Neural cell (in vitro differentiated cells): Measurements from ENCODE around the gene ARMC9. TPM values are rescaled to one million over a fixed set of nuclear protein-coding genes. Genes with fewer than 3 reads are reported as not detected.

Source experiments
- H2AFZ ChIP-seq: fragments of 200-600, 300-800 bp; sonication (generic), shearing (Covaris generic); 2 replicates; pipeline ENCODE4 v1.6.0; 2014; ENCODE audit warnings: low read depth, mild to moderate bottlenecking, antibody characterized with exemption, low read length, moderate library complexity
- H3F3A ChIP-seq: fragments of 200-600 bp; shearing (Covaris generic); 2 replicates; pipeline ENCODE4 v1.6.1; 2016; ENCODE audit warnings: mild to moderate bottlenecking, moderate library complexity, mixed read lengths, antibody characterized with exemption, low read length; ENCODE audit not compliant: insufficient read depth, poor library complexity, severe bottlenecking
- H3K27ac ChIP-seq: fragments of 200-600, 300-800 bp; sonication (generic), shearing (Covaris generic); 2 replicates; pipeline ENCODE4 v1.5.1; 2014; ENCODE audit warnings: mild to moderate bottlenecking, low read length, moderate library complexity
- H3K27me3 ChIP-seq: fragments of 300-800, 200-600 bp; sonication (generic), shearing (Covaris generic); 2 replicates; pipeline ENCODE4 v1.6.0; 2014; ENCODE audit warnings: mild to moderate bottlenecking, low read depth, low read length, moderate library complexity; ENCODE audit not compliant: insufficient read depth
- H3K36me3 ChIP-seq: fragments of 300-800, 200-600 bp; sonication (generic), shearing (Covaris generic); 2 replicates; pipeline ENCODE4 v1.5.1; 2014; ENCODE audit warnings: mild to moderate bottlenecking, antibody characterized with exemption, low read length, moderate library complexity; ENCODE audit not compliant: insufficient read depth
- H3K4me2 ChIP-seq: fragments of 300-800, 200-600 bp; sonication (generic), shearing (Covaris generic); 2 replicates; pipeline ENCODE4 v1.6.0; 2014; ENCODE audit warnings: mild to moderate bottlenecking, low read length
- H3K4me3 ChIP-seq: fragments of 300-800, 200-600 bp; sonication (generic), shearing (Covaris generic); 2 replicates; pipeline ENCODE4 v1.5.1; 2014; ENCODE audit warnings: mild to moderate bottlenecking, low read length, moderate library complexity
- H3K79me2 ChIP-seq: fragments of 200-600 bp; shearing (Covaris generic); replicated peaks from 2 replicates; pipeline ENCODE4 v1.6.0; 2014; ENCODE audit warnings: mild to moderate bottlenecking, low read length, moderate library complexity; ENCODE audit not compliant: insufficient read depth
- H3K9ac ChIP-seq: fragments of 300-800, 200-600 bp; sonication (generic), shearing (Covaris generic); 2 replicates; pipeline ENCODE4 v1.6.1; 2016; ENCODE audit warnings: mild to moderate bottlenecking, low read length, mixed read lengths
- H3K9me2 ChIP-seq: fragments of 200-600 bp; shearing (Covaris generic); 2 replicates; pipeline ENCODE4 v1.6.1; 2016; ENCODE audit warnings: mild to moderate bottlenecking, low read length, mixed read lengths; ENCODE audit not compliant: insufficient read depth
- H3K9me3 ChIP-seq: fragments of 200-600, 300-800 bp; sonication (generic), shearing (Covaris generic); 2 replicates; pipeline ENCODE4 v1.6.1; 2016; ENCODE audit warnings: mild to moderate bottlenecking, mixed run types, low read length, moderate library complexity, mixed read lengths
- H4K20me1 ChIP-seq: fragments of 200-600 bp; shearing (Covaris generic); 2 replicates; pipeline ENCODE4 v1.6.1; 2016; ENCODE audit warnings: mild to moderate bottlenecking, mixed run types; ENCODE audit not compliant: insufficient read depth
- EP300 ChIP-seq: fragments of 450-650 bp; conservative IDR thresholded peaks from 2 replicates; pipeline ENCODE4 v1.6.1; 2014; ENCODE audit warnings: antibody characterized with exemption, mild to moderate bottlenecking, moderate library complexity; ENCODE audit not compliant: poor library complexity, severe bottlenecking
- EZH2 ChIP-seq: fragments of 200-600, 300-800 bp; shearing (Covaris generic), sonication (generic); IDR thresholded peaks from 2 replicates; pipeline ENCODE4 v1.6.1; 2014; ENCODE audit warnings: antibody characterized with exemption, low read length, borderline replicate concordance, mild to moderate bottlenecking; ENCODE audit not compliant: insufficient read depth, poor library complexity, severe bottlenecking
- MXI1 ChIP-seq: fragments of 450-650 bp; conservative IDR thresholded peaks from 2 replicates; pipeline ENCODE4 v1.6.1; 2014; ENCODE audit warnings: antibody characterized with exemption, mild to moderate bottlenecking; ENCODE audit not compliant: poor library complexity, severe bottlenecking
- POLR2AphosphoS5 ChIP-seq: IDR thresholded peaks from 2 replicates; pipeline ENCODE4 v1.6.1; 2012
- RAD21 ChIP-seq: fragments of 450-650 bp; conservative IDR thresholded peaks from 2 replicates; pipeline ENCODE4 v1.6.1; 2014; ENCODE audit warnings: antibody characterized with exemption, mild to moderate bottlenecking, moderate library complexity
- SMC3 ChIP-seq: fragments of 450-650 bp; conservative IDR thresholded peaks from 2 replicates; pipeline ENCODE4 v1.6.1; 2014; ENCODE audit warnings: antibody characterized with exemption, mild to moderate bottlenecking, moderate library complexity; ENCODE audit not compliant: poor library complexity
- TAF1 ChIP-seq: IDR thresholded peaks from 2 replicates; pipeline ENCODE4 v1.6.1; 2012; ENCODE audit warnings: low read depth
- polyA plus RNA-seq: library from polyadenylated mRNA; depleted of rRNA; stranded (reverse); fragments of >200 nt; gene quantifications from 2 replicates; pipeline ENCODE4 v1.2.3, GENCODE V29; 2014
- TF ChIP-seq, protein P1 (sequence below): IDR thresholded peaks from 2 replicates; pipeline ENCODE4 v1.6.1; 2012; ENCODE audit warnings: borderline replicate concordance
- TF ChIP-seq, protein P2 (sequence below): fragments of 450-650 bp; IDR thresholded peaks from 2 replicates; pipeline ENCODE4 v1.5.1; 2014; ENCODE audit warnings: antibody characterized with exemption, mild to moderate bottlenecking, moderate library complexity; ENCODE audit not compliant: poor library complexity, severe bottlenecking

The ARMC9 gene
- polyA plus RNA-seq, 1 donor from 2014 or later, result 13.9 TPM

DNA sequence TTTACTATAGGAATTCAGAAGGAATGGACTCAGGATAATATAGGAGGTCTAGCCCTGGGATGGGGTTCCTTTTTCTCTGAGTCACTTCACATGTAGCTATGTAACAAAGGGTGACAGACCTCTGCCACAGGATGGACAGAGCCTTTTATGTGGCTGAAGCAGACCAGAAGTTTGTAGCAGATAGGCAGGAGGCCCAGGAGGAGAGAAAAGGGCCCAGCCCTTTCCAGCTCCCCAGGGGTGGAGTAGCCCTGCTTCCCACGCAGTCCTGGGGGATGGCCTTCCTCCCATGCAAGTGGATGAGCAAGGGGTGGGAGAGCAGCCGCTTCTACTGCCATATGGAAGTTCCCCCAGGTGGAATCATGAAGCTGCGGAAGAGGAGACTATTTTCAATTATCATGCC is 40.3 kb downstream of the ARMC9 start:
- no peak for TF ChIP-seq MXI1
- no peak for TF ChIP-seq RAD21
- no peak for TF ChIP-seq SMC3
- TF ChIP-seq, protein P1, sequence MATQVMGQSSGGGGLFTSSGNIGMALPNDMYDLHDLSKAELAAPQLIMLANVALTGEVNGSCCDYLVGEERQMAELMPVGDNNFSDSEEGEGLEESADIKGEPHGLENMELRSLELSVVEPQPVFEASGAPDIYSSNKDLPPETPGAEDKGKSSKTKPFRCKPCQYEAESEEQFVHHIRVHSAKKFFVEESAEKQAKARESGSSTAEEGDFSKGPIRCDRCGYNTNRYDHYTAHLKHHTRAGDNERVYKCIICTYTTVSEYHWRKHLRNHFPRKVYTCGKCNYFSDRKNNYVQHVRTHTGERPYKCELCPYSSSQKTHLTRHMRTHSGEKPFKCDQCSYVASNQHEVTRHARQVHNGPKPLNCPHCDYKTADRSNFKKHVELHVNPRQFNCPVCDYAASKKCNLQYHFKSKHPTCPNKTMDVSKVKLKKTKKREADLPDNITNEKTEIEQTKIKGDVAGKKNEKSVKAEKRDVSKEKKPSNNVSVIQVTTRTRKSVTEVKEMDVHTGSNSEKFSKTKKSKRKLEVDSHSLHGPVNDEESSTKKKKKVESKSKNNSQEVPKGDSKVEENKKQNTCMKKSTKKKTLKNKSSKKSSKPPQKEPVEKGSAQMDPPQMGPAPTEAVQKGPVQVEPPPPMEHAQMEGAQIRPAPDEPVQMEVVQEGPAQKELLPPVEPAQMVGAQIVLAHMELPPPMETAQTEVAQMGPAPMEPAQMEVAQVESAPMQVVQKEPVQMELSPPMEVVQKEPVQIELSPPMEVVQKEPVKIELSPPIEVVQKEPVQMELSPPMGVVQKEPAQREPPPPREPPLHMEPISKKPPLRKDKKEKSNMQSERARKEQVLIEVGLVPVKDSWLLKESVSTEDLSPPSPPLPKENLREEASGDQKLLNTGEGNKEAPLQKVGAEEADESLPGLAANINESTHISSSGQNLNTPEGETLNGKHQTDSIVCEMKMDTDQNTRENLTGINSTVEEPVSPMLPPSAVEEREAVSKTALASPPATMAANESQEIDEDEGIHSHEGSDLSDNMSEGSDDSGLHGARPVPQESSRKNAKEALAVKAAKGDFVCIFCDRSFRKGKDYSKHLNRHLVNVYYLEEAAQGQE, result no peak
- no peak for TF ChIP-seq EZH2
- no peak for TF ChIP-seq TAF1
- TF ChIP-seq EP300, result no peak
- TF ChIP-seq, protein P2, sequence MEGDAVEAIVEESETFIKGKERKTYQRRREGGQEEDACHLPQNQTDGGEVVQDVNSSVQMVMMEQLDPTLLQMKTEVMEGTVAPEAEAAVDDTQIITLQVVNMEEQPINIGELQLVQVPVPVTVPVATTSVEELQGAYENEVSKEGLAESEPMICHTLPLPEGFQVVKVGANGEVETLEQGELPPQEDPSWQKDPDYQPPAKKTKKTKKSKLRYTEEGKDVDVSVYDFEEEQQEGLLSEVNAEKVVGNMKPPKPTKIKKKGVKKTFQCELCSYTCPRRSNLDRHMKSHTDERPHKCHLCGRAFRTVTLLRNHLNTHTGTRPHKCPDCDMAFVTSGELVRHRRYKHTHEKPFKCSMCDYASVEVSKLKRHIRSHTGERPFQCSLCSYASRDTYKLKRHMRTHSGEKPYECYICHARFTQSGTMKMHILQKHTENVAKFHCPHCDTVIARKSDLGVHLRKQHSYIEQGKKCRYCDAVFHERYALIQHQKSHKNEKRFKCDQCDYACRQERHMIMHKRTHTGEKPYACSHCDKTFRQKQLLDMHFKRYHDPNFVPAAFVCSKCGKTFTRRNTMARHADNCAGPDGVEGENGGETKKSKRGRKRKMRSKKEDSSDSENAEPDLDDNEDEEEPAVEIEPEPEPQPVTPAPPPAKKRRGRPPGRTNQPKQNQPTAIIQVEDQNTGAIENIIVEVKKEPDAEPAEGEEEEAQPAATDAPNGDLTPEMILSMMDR, result no peak
- Histone ChIP-seq H2AFZ (no peak overlapping the region), H3K36me3 (no peaks in the 10 kb centered on the region), H3K9ac (no peak overlapping the region), H3K4me3 (no peak overlapping the region), H3K79me2 (no peaks in the 10 kb centered on the region), H3K9me3 (no peaks in the 10 kb centered on the region), H3K9me2 (no peaks in the 10 kb centered on the region), H3K4me2 (no peak overlapping the region), H3K27ac (no peak overlapping the region), H4K20me1 (no peaks in the 10 kb centered on the region), H3K27me3 (no peaks in the 10 kb centered on the region), H3F3A (no peaks in the 10 kb centered on the region)

DNA sequence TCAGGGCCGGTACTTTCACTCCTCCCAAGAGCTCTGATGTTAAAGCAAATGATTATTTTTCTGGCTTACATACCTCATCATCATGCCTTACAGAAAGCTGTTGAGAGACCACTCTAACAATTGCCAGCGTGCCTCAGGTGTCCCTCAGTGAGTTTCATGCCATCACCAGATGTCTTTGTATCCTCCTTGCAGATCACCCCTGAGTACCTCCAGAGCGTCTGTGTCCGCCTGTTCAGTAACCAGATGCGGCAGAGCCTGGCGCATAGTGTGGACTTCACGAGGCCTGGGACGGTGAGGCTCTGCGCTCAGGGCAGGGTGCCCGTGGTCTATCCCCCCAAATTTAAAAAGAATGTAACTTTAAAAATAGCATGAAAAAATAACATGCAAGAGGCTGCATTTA is 41.3 kb downstream of the ARMC9 start:
- Histone ChIP-seq H3K27ac (no peak overlapping the region), H4K20me1 (no peaks in the 10 kb centered on the region), H3F3A (no peaks in the 10 kb centered on the region), H3K9me2 (no peaks in the 10 kb centered on the region), H3K9me3 (no peaks in the 10 kb centered on the region), H3K9ac (no peak overlapping the region), H3K27me3 (no peaks in the 10 kb centered on the region), H3K4me3 (no peak overlapping the region), H3K36me3 (no peaks in the 10 kb centered on the region), H2AFZ (no peak overlapping the region), H3K4me2 (no peak overlapping the region), H3K79me2 (no peaks in the 10 kb centered on the region)
- TF ChIP-seq MXI1, result no peak
- no peak for TF ChIP-seq SMC3
- TF ChIP-seq POLR2AphosphoS5, result no peak
- no peak for TF ChIP-seq TAF1
- TF ChIP-seq RAD21, result no peak
